ENCODE results near the gene TMEM92. TPM values are rescaled to one million over a fixed set of nuclear protein-coding genes. Genes with fewer than 3 reads are reported as not detected.

The TMEM92 gene
- total and polyA plus RNA-seq, 2 of the 13 experiments (the other 11 are each of a cell fraction or from before 2014, with no cell fraction given) = 0.07 TPM; not detected in 1

DNA sequence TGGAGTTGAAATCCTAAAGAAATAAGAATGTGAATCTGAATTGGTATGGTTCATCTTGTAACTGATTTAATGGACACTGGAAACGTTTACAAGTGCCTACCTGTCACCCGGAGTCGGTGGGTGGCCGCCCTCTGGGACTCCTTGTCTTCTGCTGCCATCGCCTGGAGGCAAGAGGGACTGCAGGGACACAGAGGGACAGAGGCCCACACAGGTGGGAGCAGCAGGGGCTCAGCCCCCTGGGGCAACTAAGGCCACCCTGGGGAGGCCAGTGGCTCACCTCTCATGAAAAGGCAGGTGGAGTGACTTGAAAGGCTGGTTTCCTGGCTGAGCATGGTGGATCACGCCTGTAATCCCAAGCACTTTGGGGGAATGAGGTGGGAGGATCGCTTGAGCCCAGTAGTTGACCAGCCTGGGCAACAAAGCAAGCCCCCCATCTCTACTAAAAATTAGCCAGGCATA, 23.2 kb downstream of the TMEM92 start (continued):
- TF ChIP-seq, protein P1, sequence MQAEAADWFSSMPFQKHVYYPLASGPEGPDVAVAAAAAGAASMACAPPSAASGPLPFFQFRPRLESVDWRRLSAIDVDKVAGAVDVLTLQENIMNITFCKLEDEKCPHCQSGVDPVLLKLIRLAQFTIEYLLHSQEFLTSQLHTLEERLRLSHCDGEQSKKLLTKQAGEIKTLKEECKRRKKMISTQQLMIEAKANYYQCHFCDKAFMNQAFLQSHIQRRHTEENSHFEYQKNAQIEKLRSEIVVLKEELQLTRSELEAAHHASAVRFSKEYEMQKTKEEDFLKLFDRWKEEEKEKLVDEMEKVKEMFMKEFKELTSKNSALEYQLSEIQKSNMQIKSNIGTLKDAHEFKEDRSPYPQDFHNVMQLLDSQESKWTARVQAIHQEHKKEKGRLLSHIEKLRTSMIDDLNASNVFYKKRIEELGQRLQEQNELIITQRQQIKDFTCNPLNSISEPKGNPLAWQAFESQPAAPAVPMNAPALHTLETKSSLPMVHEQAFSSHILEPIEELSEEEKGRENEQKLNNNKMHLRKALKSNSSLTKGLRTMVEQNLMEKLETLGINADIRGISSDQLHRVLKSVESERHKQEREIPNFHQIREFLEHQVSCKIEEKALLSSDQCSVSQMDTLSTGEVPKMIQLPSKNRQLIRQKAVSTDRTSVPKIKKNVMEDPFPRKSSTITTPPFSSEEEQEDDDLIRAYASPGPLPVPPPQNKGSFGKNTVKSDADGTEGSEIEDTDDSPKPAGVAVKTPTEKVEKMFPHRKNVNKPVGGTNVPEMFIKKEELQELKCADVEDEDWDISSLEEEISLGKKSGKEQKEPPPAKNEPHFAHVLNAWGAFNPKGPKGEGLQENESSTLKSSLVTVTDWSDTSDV (CRISPR knock-in tag; IDR thresholded peaks at IDR 0.05) = no peak
- TF ChIP-seq ZNF761 (CRISPR knock-in tag; conservative IDR thresholded peaks at IDR 0.05) = no peak
- TF ChIP-seq, protein P2, sequence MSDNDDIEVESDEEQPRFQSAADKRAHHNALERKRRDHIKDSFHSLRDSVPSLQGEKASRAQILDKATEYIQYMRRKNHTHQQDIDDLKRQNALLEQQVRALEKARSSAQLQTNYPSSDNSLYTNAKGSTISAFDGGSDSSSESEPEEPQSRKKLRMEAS (IDR thresholded peaks at IDR 0.05) = no peak; the same call in 1 of the 2 replicates
- TF ChIP-seq ZNF570 (CRISPR knock-in tag; IDR thresholded peaks at IDR 0.05; ENCODE audit: borderline replicate concordance) = no peak
- no peak for TF ChIP-seq ZNF569 (CRISPR knock-in tag; IDR thresholded peaks at IDR 0.05; ENCODE audit: borderline replicate concordance)
- TF ChIP-seq HMG20A (CRISPR knock-in tag; IDR thresholded peaks at IDR 0.05; ENCODE audit: borderline replicate concordance) = no peak
- TF ChIP-seq ZNF274 (CRISPR knock-in tag; IDR thresholded peaks at IDR 0.05) = no peak
- TF ChIP-seq, protein P3, sequence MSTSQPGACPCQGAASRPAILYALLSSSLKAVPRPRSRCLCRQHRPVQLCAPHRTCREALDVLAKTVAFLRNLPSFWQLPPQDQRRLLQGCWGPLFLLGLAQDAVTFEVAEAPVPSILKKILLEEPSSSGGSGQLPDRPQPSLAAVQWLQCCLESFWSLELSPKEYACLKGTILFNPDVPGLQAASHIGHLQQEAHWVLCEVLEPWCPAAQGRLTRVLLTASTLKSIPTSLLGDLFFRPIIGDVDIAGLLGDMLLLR (CRISPR knock-in tag; IDR thresholded peaks at IDR 0.05) = no peak
- TF ChIP-seq MTA3 (CRISPR knock-in tag; IDR thresholded peaks at IDR 0.05) = no peak
- no peak for TF ChIP-seq ZFP36L2 (CRISPR knock-in tag; IDR thresholded peaks at IDR 0.05)
- no peak for TF ChIP-seq XBP1 (CRISPR knock-in tag; IDR thresholded peaks at IDR 0.05)
- TF ChIP-seq, protein P4, sequence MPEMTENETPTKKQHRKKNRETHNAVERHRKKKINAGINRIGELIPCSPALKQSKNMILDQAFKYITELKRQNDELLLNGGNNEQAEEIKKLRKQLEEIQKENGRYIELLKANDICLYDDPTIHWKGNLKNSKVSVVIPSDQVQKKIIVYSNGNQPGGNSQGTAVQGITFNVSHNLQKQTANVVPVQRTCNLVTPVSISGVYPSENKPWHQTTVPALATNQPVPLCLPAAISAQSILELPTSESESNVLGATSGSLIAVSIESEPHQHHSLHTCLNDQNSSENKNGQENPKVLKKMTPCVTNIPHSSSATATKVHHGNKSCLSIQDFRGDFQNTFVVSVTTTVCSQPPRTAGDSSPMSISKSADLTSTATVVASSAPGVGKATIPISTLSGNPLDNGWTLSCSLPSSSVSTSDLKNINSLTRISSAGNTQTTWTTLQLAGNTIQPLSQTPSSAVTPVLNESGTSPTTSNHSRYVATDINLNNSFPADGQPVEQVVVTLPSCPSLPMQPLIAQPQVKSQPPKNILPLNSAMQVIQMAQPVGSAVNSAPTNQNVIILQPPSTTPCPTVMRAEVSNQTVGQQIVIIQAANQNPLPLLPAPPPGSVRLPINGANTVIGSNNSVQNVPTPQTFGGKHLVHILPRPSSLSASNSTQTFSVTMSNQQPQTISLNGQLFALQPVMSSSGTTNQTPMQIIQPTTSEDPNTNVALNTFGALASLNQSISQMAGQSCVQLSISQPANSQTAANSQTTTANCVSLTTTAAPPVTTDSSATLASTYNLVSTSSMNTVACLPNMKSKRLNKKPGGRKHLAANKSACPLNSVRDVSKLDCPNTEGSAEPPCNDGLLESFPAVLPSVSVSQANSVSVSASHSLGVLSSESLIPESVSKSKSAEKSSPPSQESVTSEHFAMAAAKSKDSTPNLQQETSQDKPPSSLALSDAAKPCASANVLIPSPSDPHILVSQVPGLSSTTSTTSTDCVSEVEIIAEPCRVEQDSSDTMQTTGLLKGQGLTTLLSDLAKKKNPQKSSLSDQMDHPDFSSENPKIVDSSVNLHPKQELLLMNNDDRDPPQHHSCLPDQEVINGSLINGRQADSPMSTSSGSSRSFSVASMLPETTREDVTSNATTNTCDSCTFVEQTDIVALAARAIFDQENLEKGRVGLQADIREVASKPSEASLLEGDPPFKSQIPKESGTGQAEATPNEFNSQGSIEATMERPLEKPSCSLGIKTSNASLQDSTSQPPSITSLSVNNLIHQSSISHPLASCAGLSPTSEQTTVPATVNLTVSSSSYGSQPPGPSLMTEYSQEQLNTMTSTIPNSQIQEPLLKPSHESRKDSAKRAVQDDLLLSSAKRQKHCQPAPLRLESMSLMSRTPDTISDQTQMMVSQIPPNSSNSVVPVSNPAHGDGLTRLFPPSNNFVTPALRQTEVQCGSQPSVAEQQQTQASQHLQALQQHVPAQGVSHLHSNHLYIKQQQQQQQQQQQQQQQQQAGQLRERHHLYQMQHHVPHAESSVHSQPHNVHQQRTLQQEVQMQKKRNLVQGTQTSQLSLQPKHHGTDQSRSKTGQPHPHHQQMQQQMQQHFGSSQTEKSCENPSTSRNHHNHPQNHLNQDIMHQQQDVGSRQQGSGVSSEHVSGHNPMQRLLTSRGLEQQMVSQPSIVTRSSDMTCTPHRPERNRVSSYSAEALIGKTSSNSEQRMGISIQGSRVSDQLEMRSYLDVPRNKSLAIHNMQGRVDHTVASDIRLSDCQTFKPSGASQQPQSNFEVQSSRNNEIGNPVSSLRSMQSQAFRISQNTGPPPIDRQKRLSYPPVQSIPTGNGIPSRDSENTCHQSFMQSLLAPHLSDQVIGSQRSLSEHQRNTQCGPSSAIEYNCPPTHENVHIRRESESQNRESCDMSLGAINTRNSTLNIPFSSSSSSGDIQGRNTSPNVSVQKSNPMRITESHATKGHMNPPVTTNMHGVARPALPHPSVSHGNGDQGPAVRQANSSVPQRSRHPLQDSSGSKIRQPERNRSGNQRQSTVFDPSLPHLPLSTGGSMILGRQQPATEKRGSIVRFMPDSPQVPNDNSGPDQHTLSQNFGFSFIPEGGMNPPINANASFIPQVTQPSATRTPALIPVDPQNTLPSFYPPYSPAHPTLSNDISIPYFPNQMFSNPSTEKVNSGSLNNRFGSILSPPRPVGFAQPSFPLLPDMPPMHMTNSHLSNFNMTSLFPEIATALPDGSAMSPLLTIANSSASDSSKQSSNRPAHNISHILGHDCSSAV (CRISPR knock-in tag; IDR thresholded peaks at IDR 0.05; ENCODE audit: borderline replicate concordance) = no peak
- no peak for TF ChIP-seq U2AF1 (optimal IDR thresholded peaks at IDR 0.05; ENCODE audit: low read depth, low read length)
- TF ChIP-seq TEAD3 (CRISPR knock-in tag; optimal IDR thresholded peaks at IDR 0.05; ENCODE audit: borderline replicate concordance) = peak; percentile 59
- TF ChIP-seq ZNF788 (CRISPR knock-in tag; IDR thresholded peaks at IDR 0.05; ENCODE audit: borderline replicate concordance) = peak; percentile 50; the same call in 1 of the 2 replicates
- no peak for TF ChIP-seq NCOA5 (CRISPR knock-in tag; IDR thresholded peaks at IDR 0.05)
- TF ChIP-seq, protein P5, sequence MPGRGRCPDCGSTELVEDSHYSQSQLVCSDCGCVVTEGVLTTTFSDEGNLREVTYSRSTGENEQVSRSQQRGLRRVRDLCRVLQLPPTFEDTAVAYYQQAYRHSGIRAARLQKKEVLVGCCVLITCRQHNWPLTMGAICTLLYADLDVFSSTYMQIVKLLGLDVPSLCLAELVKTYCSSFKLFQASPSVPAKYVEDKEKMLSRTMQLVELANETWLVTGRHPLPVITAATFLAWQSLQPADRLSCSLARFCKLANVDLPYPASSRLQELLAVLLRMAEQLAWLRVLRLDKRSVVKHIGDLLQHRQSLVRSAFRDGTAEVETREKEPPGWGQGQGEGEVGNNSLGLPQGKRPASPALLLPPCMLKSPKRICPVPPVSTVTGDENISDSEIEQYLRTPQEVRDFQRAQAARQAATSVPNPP (CRISPR knock-in tag; IDR thresholded peaks at IDR 0.05) = 0 out of 2 replicates have a peak, but pooled peaks have one; percentile 22
